Caco-2 (cell line): ENCODE measurements around the gene PLEKHG3. TPM values are rescaled to one million over a fixed set of nuclear protein-coding genes. Genes with fewer than 3 reads are reported as not detected.

ENCODE experiments used
- BruUV-seq: library from RNA; stranded (reverse); fragments of 400-500 nt; replicated peaks from 2 replicates; lab custom pipeline; 2021; lab: Mats Ljungman, UMichigan
- CTCF ChIA-PET: fragments of 300-600 bp; sonication (Branson Sonifier 250); formaldehyde crosslinking; loops from one replicate; lab custom pipeline; 2022; ENCODE audit warnings: antibody characterized with exemption; lab: Charles Lee
- POLR2A ChIA-PET: fragments of 300-600 bp; sonication (Branson Sonifier 250); formaldehyde crosslinking; loops from one replicate; lab custom pipeline; 2022; ENCODE audit warnings: antibody characterized with exemption; lab: Charles Lee
- DNase-seq, 2 experiments: peaks; one replicate each; pipeline versions ENCODE4 v3.0.0 to v3.0.0-alpha.2; 2020 to 2022
- H3K27me3 ChIP-seq: replicated peaks from 2 replicates; pipeline ENCODE4 v1.6.0; 2011; ENCODE audit warnings: low read length; ENCODE audit not compliant: control insufficient read depth, insufficient read depth
- H3K36me3 ChIP-seq: 2 replicates; pipeline ENCODE4 v1.5.1; 2011; ENCODE audit warnings: low read length; ENCODE audit not compliant: control insufficient read depth, insufficient read depth
- H3K4me1 ChIP-seq: fragments of 250-450 bp; sonication (Bioruptor Pico); 2 replicates; pipeline ENCODE4 v1.5.1; 2020; ENCODE audit warnings: mild to moderate bottlenecking
- H3K4me3 ChIP-seq: 2 replicates; pipeline ENCODE4 v1.5.1; 2011; ENCODE audit warnings: low read depth, mild to moderate bottlenecking, control low read depth, low read length
- H3K9me3 ChIP-seq: fragments of 250-450 bp; sonication (Bioruptor Pico); 2 replicates; pipeline ENCODE4 v1.5.1; 2020; ENCODE audit warnings: mild to moderate bottlenecking, moderate library complexity
- H3K27ac Mint-ChIP-seq: one replicate; pipeline ENCODE4 v1.8.0; 2022; ENCODE audit warnings: mixed read lengths; ENCODE audit not compliant: unreplicated experiment
- H3K27me3 Mint-ChIP-seq: one replicate; pipeline ENCODE4 v1.8.0; 2022; ENCODE audit warnings: mixed read lengths; ENCODE audit not compliant: insufficient read depth, unreplicated experiment
- H3K36me3 Mint-ChIP-seq: one replicate; pipeline ENCODE4 v1.8.0; 2022; ENCODE audit warnings: mild to moderate bottlenecking, mixed read lengths; ENCODE audit not compliant: insufficient read depth, unreplicated experiment
- H3K4me1 Mint-ChIP-seq: one replicate; pipeline ENCODE4 v1.8.0; 2022; ENCODE audit warnings: low read depth, mixed read lengths; ENCODE audit not compliant: unreplicated experiment
- H3K4me3 Mint-ChIP-seq: one replicate; pipeline ENCODE4 v1.8.0; 2022; ENCODE audit warnings: mild to moderate bottlenecking, moderate library complexity, mixed read lengths; ENCODE audit not compliant: unreplicated experiment
- H3K9me3 Mint-ChIP-seq: one replicate; pipeline ENCODE4 v1.8.0; 2022; ENCODE audit warnings: mixed read lengths; ENCODE audit not compliant: unreplicated experiment
- CTCF ChIP-seq, 2 experiments: fragments of 200-600 bp in 1 of 2; IDR thresholded peaks; 1 replicate in 1 of 2; 2 replicates in 1 of 2; pipeline versions ENCODE4 v1.5.1 to v1.8.0; 2011 to 2022; ENCODE audit warnings: antibody characterized with exemption in 1 of 2, control low read depth in 1 of 2, inconsistent platforms in 1 of 2, low read depth in 1 of 2, low read length in 1 of 2, mild to moderate bottlenecking in 1 of 2, moderate library complexity in 1 of 2; ENCODE audit not compliant: insufficient read depth in 1 of 2, severe bottlenecking in 1 of 2, unreplicated experiment in 1 of 2
- intact Hi-C: fragments of 100-400 bp; cut with micrococcal nuclease; formaldehyde crosslinking; loops from one replicate; pipeline ENCODE4 v1.10.0; 2022; ENCODE audit not compliant: unreplicated experiment
- total RNA-seq: library from RNA; stranded (reverse); gene quantifications from 2 replicates; pipeline ENCODE4 v1.2.3, GENCODE V29; 2022

The PLEKHG3 gene
- total RNA-seq, 1 experiment from 2014 or later, result 85.9 TPM

GRCh38 chr14:64738281-64738804 lies 34.1 kb downstream of the PLEKHG3 start:
- no TSS peak for BruUV-seq
- H3K4me3 Mint-ChIP-seq, result no peak overlapping the region
- POLR2A ChIA-PET, result no interaction called here
- no peaks in the 10 kb centered on the region for H3K27me3 Mint-ChIP-seq
- no peak for DNase-seq
- no peaks in the 10 kb centered on the region for H3K9me3 ChIP-seq
- intact Hi-C loops, result no loop called here
- H3K9me3 Mint-ChIP-seq, result no peaks in the 10 kb centered on the region
- peaks cover 9% of the 10 kb centered on the region for H3K36me3 ChIP-seq
- no peak for TF ChIP-seq CTCF (IDR thresholded peaks at IDR 0.05; ENCODE audit: insufficient read depth in 1 of 2, low read depth in 1 of 2, low read length in 1 of 2, severe bottlenecking in 1 of 2, unreplicated experiment in 1 of 2)
- no peaks in the 10 kb centered on the region for H3K4me1 Mint-ChIP-seq
- no peak overlapping the region for H3K4me3 ChIP-seq
- H3K4me1 ChIP-seq, result 0 out of 2 replicates have a peak, but pooled peaks cover 3% of the 10 kb centered on the region
- H3K36me3 Mint-ChIP-seq, result peaks cover 70% of the 10 kb centered on the region
- H3K27ac Mint-ChIP-seq, result no peak overlapping the region
- CTCF ChIA-PET, result no interaction called here
- H3K27me3 ChIP-seq, result no peaks in the 10 kb centered on the region

- Histone ChIP-seq H3K27me3 (no peaks in the 10 kb centered on the region), H3K36me3 (peaks cover 12% of the 10 kb centered on the region), H3K9me3 (no peaks in the 10 kb centered on the region), H3K4me1 (0 out of 2 replicates have a peak, but pooled peaks cover 3% of the 10 kb centered on the region), H3K4me3 (no peak overlapping the region)
- BruUV-seq, result no TSS peak
- POLR2A ChIA-PET, result no interaction called here
- peaks cover 76% of the 10 kb centered on the region for H3K36me3 Mint-ChIP-seq
- intact Hi-C loops, result no loop called here
- TF ChIP-seq CTCF (IDR thresholded peaks at IDR 0.05; ENCODE audit: insufficient read depth in 1 of 2, low read depth in 1 of 2, low read length in 1 of 2, severe bottlenecking in 1 of 2, unreplicated experiment in 1 of 2), result no peak
- no peak for DNase-seq
- no peaks in the 10 kb centered on the region for H3K4me1 Mint-ChIP-seq
- peak overlapping the region; percentile 17 for H3K27ac Mint-ChIP-seq
- no peaks in the 10 kb centered on the region for H3K9me3 Mint-ChIP-seq
- CTCF ChIA-PET, result no interaction called here
- H3K4me3 Mint-ChIP-seq, result no peak overlapping the region
- H3K27me3 Mint-ChIP-seq, result no peaks in the 10 kb centered on the region
Measured at GRCh38 chr14:64741200-64741599, 37.0 kb downstream of the PLEKHG3 start.

- Mint-ChIP-seq H3K27ac (no peak overlapping the region), H3K27me3 (no peaks in the 10 kb centered on the region), H3K36me3 (peaks cover 78% of the 10 kb centered on the region), H3K4me3 (no peak overlapping the region), H3K4me1 (no peaks in the 10 kb centered on the region), H3K9me3 (no peaks in the 10 kb centered on the region)
- Histone ChIP-seq H3K9me3 (no peaks in the 10 kb centered on the region), H3K27me3 (no peaks in the 10 kb centered on the region), H3K4me1 (no peaks in the 10 kb centered on the region), H3K4me3 (no peak overlapping the region), H3K36me3 (peaks cover 15% of the 10 kb centered on the region)
- intact Hi-C loops, result no loop called here
- BruUV-seq, result no TSS peak
- DNase-seq, result no peak
- no peak for TF ChIP-seq CTCF (IDR thresholded peaks at IDR 0.05; ENCODE audit: insufficient read depth in 1 of 2, low read depth in 1 of 2, low read length in 1 of 2, severe bottlenecking in 1 of 2, unreplicated experiment in 1 of 2)
- CTCF ChIA-PET, result no interaction called here
- POLR2A ChIA-PET, result no interaction called here
Measured at GRCh38 chr14:64741961-64742360, 37.7 kb downstream of the PLEKHG3 start.
